Measurements from ENCODE around the gene FBXO45. TPM values are rescaled to one million over a fixed set of nuclear protein-coding genes. Genes with fewer than 3 reads are reported as not detected.

FBXO45 gene
- total and polyA plus RNA-seq, 9 of the 15 experiments (the other 6 are each of a cell fraction or from before 2014, with no cell fraction given): 15.2 to 52.8 (median 37.0) TPM

- no peak for TF ChIP-seq ZNF592 (IDR thresholded peaks at IDR 0.05)
- TF ChIP-seq TSC22D4 (tag; IDR thresholded peaks at IDR 0.05): no peak
- no peak for TF ChIP-seq ZNF197 (CRISPR knock-in tag; IDR thresholded peaks at IDR 0.05; ENCODE audit: low read depth)
- no peak for TF ChIP-seq GATAD2A (IDR thresholded peaks at IDR 0.05)
- TF ChIP-seq GATAD2B (IDR thresholded peaks at IDR 0.05; ENCODE audit: borderline replicate concordance): no peak
- TF ChIP-seq MAFG (tag; conservative IDR thresholded peaks at IDR 0.05): peak; percentile 43; the same call in 1 of the 2 replicates
- TF ChIP-seq ZNF639 (CRISPR knock-in tag; conservative IDR thresholded peaks at IDR 0.05 in 1 of 2, IDR thresholded peaks at IDR 0.05 in 1 of 2): no peak
- TF ChIP-seq HMG20A (CRISPR knock-in tag; conservative IDR thresholded peaks at IDR 0.05): no peak
- no peak for TF ChIP-seq SMARCA4 (IDR thresholded peaks at IDR 0.05)
- no peak for TF ChIP-seq CBFA2T2 (conservative IDR thresholded peaks at IDR 0.05)
- TF ChIP-seq HDAC6 (IDR thresholded peaks at IDR 0.05; ENCODE audit: low read depth, low read length): no peak
- peak; percentile 18; the same call in 1 of the 2 replicates for TF ChIP-seq ZNF175 (CRISPR knock-in tag; IDR thresholded peaks at IDR 0.05; ENCODE audit: low read depth)
- TF ChIP-seq MTA2 (IDR thresholded peaks at IDR 0.05; ENCODE audit: low read depth): no peak
- TF ChIP-seq YY1 (IDR thresholded peaks at IDR 0.05; ENCODE audit: borderline replicate concordance in 1 of 3, control insufficient read depth in 1 of 3, extremely low read depth in 1 of 3, insufficient read depth in 3 of 3, insufficient read length in 1 of 3, insufficient replicate concordance in 2 of 3, low read depth in 1 of 3, low read length in 2 of 3): peak in 1 of 3 experiments; percentile 3
- TF ChIP-seq COPS2 (conservative IDR thresholded peaks at IDR 0.05): no peak
- TF ChIP-seq CREB3L1 (IDR thresholded peaks at IDR 0.05; ENCODE audit: borderline replicate concordance, low read depth): no peak
- TF ChIP-seq SAFB (IDR thresholded peaks at IDR 0.05; ENCODE audit: borderline replicate concordance, low read depth, low read length): no peak
- no peak for TF ChIP-seq MYNN (IDR thresholded peaks at IDR 0.05)
- TF ChIP-seq MYNN (CRISPR knock-in tag; IDR thresholded peaks at IDR 0.05): no peak
- no peak for TF ChIP-seq RB1 (IDR thresholded peaks at IDR 0.05; ENCODE audit: low read depth)
- TF ChIP-seq NRF1 (conservative IDR thresholded peaks at IDR 0.05 in 1 of 2, IDR thresholded peaks at IDR 0.05 in 1 of 2): no peak
- no peak for TF ChIP-seq YBX1 (IDR thresholded peaks at IDR 0.05)
Measured at GRCh38 chr3:196631682-196632045, 63.2 kb downstream of the FBXO45 start (continued).
